Endothelial cell (in vitro differentiated cells): ENCODE results near the gene ALDH1A1. TPM values are rescaled to one million over a fixed set of nuclear protein-coding genes. Genes with fewer than 3 reads are reported as not detected.

Experiments used
- DNase-seq: peaks from one replicate; pipeline ENCODE4 v3.0.0; 2021; ENCODE audit warnings: low spot score
- H3K27ac Mint-ChIP-seq: one replicate; pipeline ENCODE4 v1.8.0; 2021; ENCODE audit warnings: mixed read lengths, inconsistent platforms; ENCODE audit not compliant: unreplicated experiment
- H3K27me3 Mint-ChIP-seq: one replicate; pipeline ENCODE4 v1.8.0; 2021; ENCODE audit warnings: mild to moderate bottlenecking, moderate library complexity, mixed read lengths, inconsistent platforms; ENCODE audit not compliant: unreplicated experiment
- H3K36me3 Mint-ChIP-seq: one replicate; pipeline ENCODE4 v1.8.0; 2021; ENCODE audit warnings: mild to moderate bottlenecking, low read depth, mixed read lengths, inconsistent platforms; ENCODE audit not compliant: unreplicated experiment
- H3K4me1 Mint-ChIP-seq: one replicate; pipeline ENCODE4 v1.8.0; 2021; ENCODE audit warnings: mild to moderate bottlenecking, mixed read lengths, inconsistent platforms; ENCODE audit not compliant: unreplicated experiment
- H3K4me3 Mint-ChIP-seq: one replicate; pipeline ENCODE4 v1.8.0; 2021; ENCODE audit warnings: mild to moderate bottlenecking, mixed read lengths, inconsistent platforms; ENCODE audit not compliant: unreplicated experiment
- H3K9me3 Mint-ChIP-seq: one replicate; pipeline ENCODE4 v1.8.0; 2021; ENCODE audit warnings: mixed read lengths, inconsistent platforms; ENCODE audit not compliant: unreplicated experiment
- total RNA-seq: library from RNA; stranded (reverse); fragmentation: NEBNext Ultra II Directional; extraction: Animal tissue kit (Norgen Biotek cat#: 25700); gene quantifications from one replicate; pipeline ENCODE4 v1.2.1, GENCODE V29; 2021; ENCODE audit not compliant: unreplicated experiment
- TF ChIP-seq, protein P1 (sequence below): fragments of 200-600 bp; sonication (generic); IDR thresholded peaks from one replicate; pipeline ENCODE4 v1.5.0; 2021; ENCODE audit warnings: antibody characterized with exemption; ENCODE audit not compliant: unreplicated experiment

Gene ALDH1A1
- total RNA-seq, 1 donor from 2014 or later = 7.0 TPM

DNA sequence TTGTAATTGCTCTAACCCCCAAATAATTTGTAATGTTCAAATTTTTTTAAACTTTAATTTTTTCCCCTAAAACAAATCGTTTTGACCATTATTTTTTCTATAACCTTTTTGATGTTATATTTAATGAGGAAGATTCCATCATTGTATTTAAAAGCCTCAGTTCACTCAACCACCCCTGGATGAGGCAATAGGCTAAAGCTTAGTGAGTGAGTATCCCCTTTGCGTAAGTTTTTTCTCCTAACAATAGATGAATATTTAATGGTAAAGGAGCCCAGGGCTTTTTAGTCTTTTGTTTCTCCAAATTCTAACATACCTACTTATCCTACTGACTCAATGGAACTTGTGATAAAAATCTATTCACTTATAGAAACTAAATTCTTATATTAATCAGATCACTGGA, 38.1 kb downstream of the ALDH1A1 start:
- no peak for DNase-seq
- TF ChIP-seq, protein P1, sequence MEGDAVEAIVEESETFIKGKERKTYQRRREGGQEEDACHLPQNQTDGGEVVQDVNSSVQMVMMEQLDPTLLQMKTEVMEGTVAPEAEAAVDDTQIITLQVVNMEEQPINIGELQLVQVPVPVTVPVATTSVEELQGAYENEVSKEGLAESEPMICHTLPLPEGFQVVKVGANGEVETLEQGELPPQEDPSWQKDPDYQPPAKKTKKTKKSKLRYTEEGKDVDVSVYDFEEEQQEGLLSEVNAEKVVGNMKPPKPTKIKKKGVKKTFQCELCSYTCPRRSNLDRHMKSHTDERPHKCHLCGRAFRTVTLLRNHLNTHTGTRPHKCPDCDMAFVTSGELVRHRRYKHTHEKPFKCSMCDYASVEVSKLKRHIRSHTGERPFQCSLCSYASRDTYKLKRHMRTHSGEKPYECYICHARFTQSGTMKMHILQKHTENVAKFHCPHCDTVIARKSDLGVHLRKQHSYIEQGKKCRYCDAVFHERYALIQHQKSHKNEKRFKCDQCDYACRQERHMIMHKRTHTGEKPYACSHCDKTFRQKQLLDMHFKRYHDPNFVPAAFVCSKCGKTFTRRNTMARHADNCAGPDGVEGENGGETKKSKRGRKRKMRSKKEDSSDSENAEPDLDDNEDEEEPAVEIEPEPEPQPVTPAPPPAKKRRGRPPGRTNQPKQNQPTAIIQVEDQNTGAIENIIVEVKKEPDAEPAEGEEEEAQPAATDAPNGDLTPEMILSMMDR = no peak
- Mint-ChIP-seq H3K36me3 (no peaks in the 10 kb centered on the region), H3K4me3 (no peak overlapping the region), H3K27me3 (no peaks in the 10 kb centered on the region), H3K27ac (no peak overlapping the region), H3K4me1 (peaks cover 5% of the 10 kb centered on the region), H3K9me3 (no peaks in the 10 kb centered on the region)

GRCh38 chr9:72913382-72914009, 39.4 kb downstream of the ALDH1A1 start:
- Mint-ChIP-seq H3K9me3 (no peaks in the 10 kb centered on the region), H3K27me3 (no peaks in the 10 kb centered on the region), H3K36me3 (no peaks in the 10 kb centered on the region), H3K4me3 (no peak overlapping the region), H3K27ac (no peak overlapping the region), H3K4me1 (peaks cover 5% of the 10 kb centered on the region)
- DNase-seq = no peak
- TF ChIP-seq, protein P1 = no peak

DNA sequence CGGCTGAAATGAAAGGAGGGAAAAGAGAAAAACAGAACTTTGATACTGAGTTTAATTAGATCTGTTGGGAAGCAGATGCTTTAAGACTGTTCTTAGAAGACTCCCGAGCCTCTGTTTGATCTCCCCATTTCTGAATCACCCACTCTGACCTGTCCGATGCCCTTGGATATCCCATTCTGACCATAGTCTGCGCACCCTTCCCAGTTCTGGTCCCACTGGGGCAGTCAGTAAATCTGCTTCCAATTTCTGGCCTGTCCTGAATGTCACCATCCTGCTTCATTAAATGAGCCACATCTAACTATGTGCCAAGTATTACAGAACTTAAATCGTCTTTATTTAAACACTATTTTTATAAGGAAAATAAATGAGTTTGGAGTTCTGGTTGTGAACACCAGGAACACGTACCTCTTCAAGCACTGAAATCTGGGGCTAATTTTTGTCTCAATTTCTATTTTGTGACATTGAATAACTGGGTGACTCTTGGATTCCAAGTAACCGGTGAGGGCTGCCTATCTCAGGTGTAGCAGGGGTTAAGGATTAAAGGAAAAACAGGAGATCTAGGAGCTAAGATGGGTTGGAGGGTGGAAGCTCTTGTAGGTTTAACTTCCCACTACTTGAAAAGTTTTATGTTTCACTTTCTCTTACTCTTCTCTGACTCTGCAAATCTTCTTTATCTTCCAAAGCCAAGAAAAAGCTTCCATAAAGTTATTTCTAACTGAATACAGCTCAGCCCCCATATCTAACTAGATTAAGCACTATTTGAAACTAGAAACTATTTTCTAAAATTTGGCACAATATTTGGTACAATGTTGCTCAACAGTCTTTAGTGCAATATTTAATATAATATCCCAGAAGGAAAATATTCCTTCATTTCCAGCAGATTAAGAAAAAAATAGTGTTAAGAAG, 40.1 kb downstream of the ALDH1A1 start:
- no peak for DNase-seq
- H3K9me3 Mint-ChIP-seq = no peaks in the 10 kb centered on the region
- no peak overlapping the region for H3K27ac Mint-ChIP-seq
- no peaks in the 10 kb centered on the region for H3K36me3 Mint-ChIP-seq
- H3K4me3 Mint-ChIP-seq = no peak overlapping the region
- peaks cover 5% of the 10 kb centered on the region for H3K4me1 Mint-ChIP-seq
- TF ChIP-seq, protein P1 = no peak
- H3K27me3 Mint-ChIP-seq = no peaks in the 10 kb centered on the region

DNA sequence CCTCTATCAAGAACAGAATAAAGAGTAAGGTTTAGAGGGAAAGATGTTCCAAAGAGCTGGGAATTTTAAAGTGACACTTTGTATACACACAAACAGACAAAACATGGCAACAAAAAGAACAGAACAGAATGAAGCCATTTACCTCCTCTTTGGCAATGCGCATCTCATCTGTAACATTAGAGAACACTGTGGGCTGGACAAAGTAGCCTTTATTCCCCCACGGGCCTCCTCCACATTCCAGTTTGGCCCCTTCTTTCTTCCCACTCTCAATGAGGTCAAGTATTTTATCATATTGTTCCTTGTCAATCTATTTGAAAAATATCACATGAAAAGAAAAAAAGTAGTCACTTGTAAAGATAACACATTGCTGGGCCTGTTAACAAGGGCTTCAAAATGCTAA, 41.0 kb downstream of the ALDH1A1 start:
- Mint-ChIP-seq H3K27ac (no peak overlapping the region), H3K4me3 (no peak overlapping the region), H3K27me3 (no peaks in the 10 kb centered on the region), H3K9me3 (no peaks in the 10 kb centered on the region), H3K4me1 (peaks cover 5% of the 10 kb centered on the region), H3K36me3 (no peaks in the 10 kb centered on the region)
- TF ChIP-seq, protein P1 = no peak
- no peak for DNase-seq
